ENCODE results near the gene HSDL2. TPM values are rescaled to one million over a fixed set of nuclear protein-coding genes. Genes with fewer than 3 reads are reported as not detected.
A peak's percentile ranks its signal among the peaks of the same experiment; 100 is the strongest.

The HSDL2 gene
- total RNA-seq, 4 donors from 2014 or later, result 54.0 to 106 (median 59.9) TPM

DNA sequence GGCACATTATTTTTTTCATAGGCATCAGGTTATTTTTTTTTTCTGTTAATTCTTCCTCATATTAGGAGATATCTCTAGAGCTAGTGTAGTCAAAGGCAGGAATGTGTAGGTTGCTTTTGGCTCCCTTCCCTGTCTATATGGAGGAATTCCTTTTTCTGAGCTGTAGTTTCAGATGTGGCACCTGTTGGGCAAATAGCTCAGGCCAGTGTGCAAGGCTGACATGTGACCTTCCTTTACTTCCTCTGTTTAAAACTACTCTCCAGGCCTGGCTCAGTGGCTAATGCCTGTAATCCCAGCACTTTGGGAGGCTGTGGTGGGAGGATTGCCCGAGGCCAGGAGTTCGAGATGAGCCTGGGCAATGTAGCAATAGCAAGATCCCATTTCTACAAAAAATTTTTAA lies 66.2 kb downstream of the HSDL2 start:
- ATAC-seq (ENCODE audit: low FRiP score) (no peak), DNase-seq (ENCODE audit: low spot score) (no peak)
- TF ChIP-seq, protein P1, sequence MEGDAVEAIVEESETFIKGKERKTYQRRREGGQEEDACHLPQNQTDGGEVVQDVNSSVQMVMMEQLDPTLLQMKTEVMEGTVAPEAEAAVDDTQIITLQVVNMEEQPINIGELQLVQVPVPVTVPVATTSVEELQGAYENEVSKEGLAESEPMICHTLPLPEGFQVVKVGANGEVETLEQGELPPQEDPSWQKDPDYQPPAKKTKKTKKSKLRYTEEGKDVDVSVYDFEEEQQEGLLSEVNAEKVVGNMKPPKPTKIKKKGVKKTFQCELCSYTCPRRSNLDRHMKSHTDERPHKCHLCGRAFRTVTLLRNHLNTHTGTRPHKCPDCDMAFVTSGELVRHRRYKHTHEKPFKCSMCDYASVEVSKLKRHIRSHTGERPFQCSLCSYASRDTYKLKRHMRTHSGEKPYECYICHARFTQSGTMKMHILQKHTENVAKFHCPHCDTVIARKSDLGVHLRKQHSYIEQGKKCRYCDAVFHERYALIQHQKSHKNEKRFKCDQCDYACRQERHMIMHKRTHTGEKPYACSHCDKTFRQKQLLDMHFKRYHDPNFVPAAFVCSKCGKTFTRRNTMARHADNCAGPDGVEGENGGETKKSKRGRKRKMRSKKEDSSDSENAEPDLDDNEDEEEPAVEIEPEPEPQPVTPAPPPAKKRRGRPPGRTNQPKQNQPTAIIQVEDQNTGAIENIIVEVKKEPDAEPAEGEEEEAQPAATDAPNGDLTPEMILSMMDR (IDR thresholded peaks at IDR 0.05), result no peak

DNA sequence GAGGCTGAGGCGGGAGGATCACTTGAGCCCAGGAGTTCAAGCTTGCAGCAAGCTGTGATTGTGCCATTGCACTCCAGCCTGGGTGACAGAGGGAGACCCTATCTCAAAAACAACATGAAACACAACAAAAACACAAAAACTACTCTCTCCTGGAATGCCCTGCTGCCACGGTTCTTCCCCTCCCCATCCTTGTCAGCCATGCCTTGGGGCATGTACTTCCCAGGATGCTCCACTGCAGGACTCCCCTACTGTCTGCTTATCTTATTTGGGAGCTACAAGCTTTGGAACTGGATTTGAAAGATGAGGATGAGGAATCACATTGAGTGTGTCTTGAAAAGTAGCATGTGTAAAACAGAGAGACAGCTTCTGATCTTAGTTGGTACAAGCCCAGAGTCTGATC lies 66.6 kb downstream of the HSDL2 start:
- no peak for ATAC-seq (ENCODE audit: low FRiP score)
- TF ChIP-seq, protein P1 (IDR thresholded peaks at IDR 0.05), result no peak

DNA sequence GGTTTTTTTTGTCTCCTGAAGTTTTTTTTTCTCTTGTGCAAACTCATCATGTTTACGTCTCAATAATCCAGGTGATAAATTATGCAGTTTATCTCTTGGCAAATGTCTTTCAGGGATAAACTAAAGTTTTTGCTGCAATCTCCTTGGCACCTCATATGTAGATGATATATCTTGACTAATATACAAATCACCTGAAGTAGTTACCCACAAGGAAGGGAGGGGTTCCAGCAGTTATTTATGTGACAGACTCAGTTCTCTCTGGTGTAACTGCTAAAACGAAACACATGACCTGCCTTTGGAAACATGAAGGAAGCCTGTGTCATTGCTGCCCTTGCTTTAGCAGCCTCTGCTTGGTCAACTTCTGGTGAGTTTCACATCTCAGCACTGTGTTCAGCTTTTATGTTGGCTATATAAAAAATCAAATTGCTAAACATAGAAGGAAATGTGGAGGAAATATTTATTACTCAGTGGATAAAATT lies 67.4 kb downstream of the HSDL2 start:
- ATAC-seq (ENCODE audit: low FRiP score) (peak; percentile 87), DNase-seq (ENCODE audit: low spot score) (no peak)
- TF ChIP-seq, protein P1 (IDR thresholded peaks at IDR 0.05), result no peak

More for the DNA sequence above, 66.6 kb downstream of the HSDL2 start:
- no peak for DNase-seq (ENCODE audit: low spot score)

DNA sequence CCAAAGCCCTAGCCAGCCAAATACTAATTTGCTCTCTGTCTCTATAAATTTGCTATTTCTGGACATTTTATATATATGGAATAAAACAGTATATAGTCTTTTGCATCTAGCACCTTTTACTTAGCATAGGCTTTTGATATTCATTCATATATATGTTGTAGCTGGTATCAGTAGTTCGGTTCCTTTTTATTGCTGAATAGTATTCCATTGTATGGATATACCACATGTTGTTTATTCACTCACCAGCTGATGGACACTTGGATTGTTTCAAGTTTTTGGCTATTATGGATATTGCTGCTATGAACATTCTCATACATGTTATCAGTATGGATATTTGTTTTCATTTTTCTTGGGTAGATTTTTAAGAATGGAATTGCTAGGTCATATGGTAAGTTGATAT lies 82.9 kb downstream of the HSDL2 start:
- ATAC-seq (ENCODE audit: low FRiP score), result no peak
- TF ChIP-seq, protein P1 (IDR thresholded peaks at IDR 0.05), result no peak
- no peak for DNase-seq (ENCODE audit: low spot score)

DNA sequence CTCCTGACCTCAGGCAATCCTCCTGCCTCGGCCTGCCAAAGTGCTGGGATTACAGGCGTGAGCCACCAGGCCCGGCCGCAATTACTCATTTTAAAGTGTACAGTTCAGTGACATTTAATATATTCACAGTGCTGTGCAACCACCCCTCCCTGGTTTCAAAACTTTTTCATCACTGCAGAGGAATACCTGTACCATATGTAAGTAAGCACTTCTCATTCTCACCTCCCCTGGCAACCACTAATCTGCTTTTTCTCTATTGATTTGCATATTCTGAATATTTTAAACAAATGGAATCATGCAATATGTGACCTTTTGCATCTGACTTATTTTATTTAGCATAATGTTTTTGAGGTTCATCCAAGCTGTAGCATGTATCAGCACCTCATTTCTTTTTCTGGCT lies 85.4 kb downstream of the HSDL2 start:
- ATAC-seq (ENCODE audit: low FRiP score) (no peak), DNase-seq (ENCODE audit: low spot score) (no peak)
- TF ChIP-seq, protein P1 (IDR thresholded peaks at IDR 0.05), result no peak

DNA sequence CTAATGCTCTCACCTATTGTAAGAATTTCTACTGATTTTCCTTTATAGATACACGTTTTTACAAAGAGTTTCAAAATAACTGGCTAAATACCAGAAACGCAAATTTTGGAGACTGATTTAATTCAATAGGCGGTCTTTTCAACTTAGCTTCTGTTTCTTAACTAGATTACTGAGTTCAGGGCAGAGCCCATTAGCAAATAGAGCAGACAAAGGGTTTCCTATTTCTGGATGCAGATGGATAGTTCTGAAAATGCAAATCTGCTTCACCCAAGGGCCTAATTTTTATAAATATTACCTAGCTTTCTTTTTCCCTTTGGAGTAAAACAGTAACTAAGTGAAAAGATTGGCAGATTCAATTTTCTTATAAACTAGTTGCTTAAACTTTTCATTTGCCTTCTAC lies 93.1 kb downstream of the HSDL2 start:
- no peak for ATAC-seq (ENCODE audit: low FRiP score)
- no peak for DNase-seq (ENCODE audit: low spot score)
- TF ChIP-seq, protein P1 (IDR thresholded peaks at IDR 0.05), result no peak

DNA sequence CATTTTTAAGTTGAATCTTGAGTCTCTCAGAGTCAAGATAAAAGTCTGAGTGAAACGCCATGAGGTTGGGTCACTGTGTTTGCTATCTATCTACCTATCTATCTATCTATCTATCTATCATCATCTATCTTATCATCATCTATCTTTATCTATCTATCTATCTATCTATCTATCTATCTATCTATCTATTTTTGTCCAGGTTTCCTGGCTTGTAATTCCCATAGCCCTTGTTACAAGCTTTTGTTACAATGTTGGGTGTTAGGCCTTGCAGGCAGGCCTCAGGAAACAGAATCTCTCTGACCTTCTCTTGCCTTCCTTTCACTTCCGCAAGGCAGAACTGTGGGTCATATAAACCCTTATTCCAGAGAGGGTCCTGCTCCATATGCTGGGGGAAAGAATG lies 94.1 kb downstream of the HSDL2 start:
- ATAC-seq (ENCODE audit: low FRiP score), result no peak

More for the DNA sequence above, 94.1 kb downstream of the HSDL2 start:
- DNase-seq (ENCODE audit: low spot score), result no peak
- TF ChIP-seq, protein P1 (IDR thresholded peaks at IDR 0.05), result no peak
